ENCODE results near the gene TEX101.

Gene TEX101

GRCh38 chr19:43460362-43461016 is 45.8 kb downstream of the TEX101 start:
- no peak for TF ChIP-seq CTCF (IDR thresholded peaks at IDR 0.05)
- TF ChIP-seq ZFX (IDR thresholded peaks at IDR 0.05; ENCODE audit: borderline replicate concordance) = no peak
- H3K27ac ChIP-seq = no peak overlapping the region

DNA sequence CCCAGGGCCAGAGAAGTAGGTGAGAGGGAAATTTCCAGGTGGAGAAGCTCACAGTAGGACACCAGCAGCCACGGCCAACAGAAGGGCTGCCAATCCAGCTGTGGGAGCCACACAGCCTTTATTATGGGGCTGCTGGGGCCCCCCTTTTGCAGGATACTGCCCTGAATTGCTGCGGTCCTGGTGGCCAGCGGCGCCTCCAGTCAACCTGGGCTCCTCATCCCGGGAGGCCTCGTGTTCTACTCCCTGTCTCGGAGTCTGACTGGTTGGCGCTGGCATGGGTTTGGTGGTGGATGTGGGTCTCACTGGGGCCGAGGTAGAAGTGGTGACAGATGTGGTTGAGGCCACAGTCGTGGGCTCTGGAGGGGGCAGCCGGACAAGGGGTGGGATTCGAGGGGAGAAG is 46.6 kb downstream of the TEX101 start:
- TF ChIP-seq CTCF (IDR thresholded peaks at IDR 0.05) (no peak), ZFX (IDR thresholded peaks at IDR 0.05; ENCODE audit: borderline replicate concordance) (no peak)

DNA sequence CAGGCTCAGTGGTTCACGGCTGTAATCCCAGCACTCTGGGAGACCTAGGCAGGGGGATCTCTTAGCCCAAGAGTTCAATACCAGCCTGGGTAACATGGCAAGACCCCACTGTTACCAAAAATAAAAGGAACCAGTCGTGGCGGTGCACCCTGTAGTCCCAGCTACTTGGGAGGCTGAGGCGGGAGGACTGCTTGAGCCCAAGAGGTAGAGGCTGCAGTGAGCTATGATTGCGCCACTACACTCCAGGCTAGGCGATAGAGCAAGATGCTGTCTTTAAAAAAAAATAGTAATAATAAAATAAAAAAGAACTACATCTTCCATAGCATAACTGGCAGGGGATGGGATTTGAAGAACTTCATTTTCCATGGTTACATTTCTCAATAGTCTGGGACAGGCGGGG is 47.7 kb downstream of the TEX101 start:
- H3K27ac ChIP-seq = no peak overlapping the region
- TF ChIP-seq CTCF (IDR thresholded peaks at IDR 0.05) (no peak), ZFX (IDR thresholded peaks at IDR 0.05; ENCODE audit: borderline replicate concordance) (no peak)

More for the DNA sequence above, 46.6 kb downstream of the TEX101 start:
- no peak overlapping the region for H3K27ac ChIP-seq

DNA sequence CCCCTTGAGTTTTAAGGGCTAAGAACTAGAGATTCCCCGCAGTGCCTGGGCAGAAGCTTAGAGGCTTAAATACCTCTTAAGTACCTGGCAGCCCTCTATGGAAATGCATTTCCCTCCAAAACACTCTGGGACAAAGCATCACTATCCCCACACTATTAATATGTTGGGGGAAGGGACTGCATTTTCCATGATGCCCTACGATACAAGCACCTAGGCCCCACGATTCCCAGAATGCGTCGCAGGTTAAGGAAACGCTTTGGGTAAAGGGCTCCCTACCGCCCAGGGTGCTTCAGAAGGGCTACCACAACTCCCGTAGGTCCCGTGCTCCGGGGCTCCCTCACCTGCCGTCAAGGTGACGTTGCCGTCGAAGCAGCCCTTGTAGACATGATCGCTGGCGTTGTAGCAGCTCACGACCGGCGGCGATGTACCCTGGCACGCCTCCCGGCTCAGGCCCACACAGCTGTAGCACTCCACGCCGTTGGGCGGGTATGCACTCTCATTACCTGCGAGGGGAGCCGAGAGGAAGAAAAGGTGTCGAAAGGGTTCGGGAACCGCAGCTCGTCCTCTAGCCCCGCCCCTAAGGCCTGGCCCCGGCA is 48.2 kb downstream of the TEX101 start:
- H3K27ac ChIP-seq = peak overlapping the region; percentile 71; the same call in 1 of the 2 replicates
- no peak for TF ChIP-seq CTCF (IDR thresholded peaks at IDR 0.05)
- no peak for TF ChIP-seq ZFX (IDR thresholded peaks at IDR 0.05; ENCODE audit: borderline replicate concordance)

DNA sequence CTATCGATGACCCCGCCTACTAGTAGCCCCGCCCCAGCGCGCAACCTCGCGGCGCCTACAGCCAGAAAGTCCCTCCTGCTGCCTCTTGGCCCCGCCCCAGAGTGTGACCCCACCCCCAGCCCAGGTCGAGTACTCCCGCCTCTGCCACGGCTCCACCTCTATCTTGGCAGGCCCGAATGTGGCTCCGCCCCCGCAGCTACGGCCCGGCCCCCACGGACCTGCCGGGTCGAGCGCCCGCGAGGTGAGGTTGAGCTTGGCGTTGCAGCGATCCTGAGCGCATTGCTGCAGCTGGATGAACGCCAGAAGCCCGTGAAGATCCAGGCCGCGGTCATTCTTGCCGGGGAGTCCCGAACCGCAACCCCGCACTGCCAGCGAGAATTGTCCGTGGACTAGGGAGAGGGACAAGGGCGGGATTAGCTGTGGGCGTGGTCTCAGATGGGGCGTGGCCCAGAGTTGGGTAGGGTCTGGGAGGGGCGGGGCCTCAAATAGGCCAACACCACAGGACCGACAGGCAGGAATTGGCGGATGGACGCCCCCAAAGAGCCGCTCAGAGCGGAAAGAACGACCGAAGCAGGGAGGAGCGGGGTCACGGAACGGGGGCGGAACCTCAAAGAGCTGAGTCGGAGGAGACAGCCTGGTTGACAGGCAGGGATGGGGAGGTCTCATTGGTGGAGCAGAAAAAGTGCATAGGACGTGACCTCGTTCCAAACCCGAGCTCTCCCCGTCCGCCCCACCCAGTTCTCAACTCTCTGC is 48.9 kb downstream of the TEX101 start:
- TF ChIP-seq CTCF (IDR thresholded peaks at IDR 0.05) (no peak), ZFX (IDR thresholded peaks at IDR 0.05; ENCODE audit: borderline replicate concordance) (no peak)
- peak overlapping the region; percentile 71 for H3K27ac ChIP-seq

DNA sequence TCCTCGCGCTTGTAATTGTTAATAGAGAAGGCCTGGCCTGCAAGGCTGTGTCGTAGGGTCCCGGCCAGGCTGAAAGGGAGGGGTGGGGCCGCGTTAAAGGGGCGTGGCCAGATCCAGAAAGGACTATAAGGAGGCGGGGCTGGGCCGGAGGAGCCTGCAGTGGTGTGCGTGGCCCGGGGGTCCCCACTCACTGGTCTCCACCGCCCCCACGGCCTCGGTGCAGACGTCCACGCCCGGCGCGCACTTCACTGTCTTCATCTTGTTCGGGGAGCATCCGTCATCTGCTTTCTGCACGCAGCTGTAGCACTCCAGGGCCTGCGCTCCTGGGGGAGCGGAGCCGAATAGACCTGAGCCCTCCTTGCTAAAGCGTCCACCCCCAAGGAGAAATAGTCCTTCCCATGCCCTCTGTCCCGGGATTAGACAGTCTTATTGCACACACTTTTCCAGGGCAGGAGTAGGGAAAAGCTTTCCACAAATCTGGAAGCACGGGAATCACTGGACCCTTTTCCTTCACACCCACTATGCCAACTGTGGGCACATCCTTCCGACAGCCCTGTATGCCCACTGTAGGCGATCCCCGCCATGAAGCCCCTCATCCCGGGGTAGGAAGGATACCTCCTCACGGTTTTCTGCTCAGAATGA is 49.6 kb downstream of the TEX101 start:
- peak overlapping the region; percentile 71 for H3K27ac ChIP-seq
- TF ChIP-seq CTCF (IDR thresholded peaks at IDR 0.05) = no peak
- no peak for TF ChIP-seq ZFX (IDR thresholded peaks at IDR 0.05; ENCODE audit: borderline replicate concordance)

Measured in 22Rv1 (cell line).